Measurements from ENCODE around the gene KCNH6.

- no peak for TF ChIP-seq ZNF70 (CRISPR knock-in tag; IDR thresholded peaks at IDR 0.05)
- no peak for TF ChIP-seq RARB (CRISPR knock-in tag; IDR thresholded peaks at IDR 0.05)
- no peak for TF ChIP-seq POU6F1 (CRISPR knock-in tag; IDR thresholded peaks at IDR 0.05; ENCODE audit: borderline replicate concordance, low read depth)
These were observed 47.4 kb upstream of the KCNH6 start for GRCh38 chr17:63475491-63476412.

Measured in SK-N-SH treated with all-trans-retinoic acid at 6 μM for 48 hours (cell line).